T-helper 2 cell (primary cell): Measurements from ENCODE around the gene KCNK3.

Experiments
- DNase-seq, 5 experiments: peaks; one replicate each; pipeline versions ENCODE4 v3.0.0 to v3.0.0-alpha.2; 2012 to 2022

The KCNK3 gene

DNA sequence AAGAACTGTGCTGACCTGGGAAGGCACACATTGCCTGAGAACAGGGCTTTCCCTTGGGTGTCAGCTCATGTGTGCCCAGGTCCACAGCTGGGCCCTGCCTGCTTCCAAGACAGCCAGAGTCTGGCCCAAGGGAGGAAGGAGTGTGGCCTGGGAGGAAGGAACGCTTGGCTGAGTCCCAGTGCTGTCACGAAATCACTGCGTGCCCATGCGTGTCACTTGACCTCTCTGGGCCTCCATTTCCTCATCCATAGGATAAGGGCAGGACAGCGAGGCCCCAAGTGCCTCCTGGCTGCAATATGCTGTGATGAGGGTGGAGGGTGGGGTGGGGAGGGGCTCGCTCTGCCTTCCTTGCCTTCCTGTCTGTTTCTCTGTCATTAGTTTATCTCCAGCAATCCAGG is 642 bp upstream of the KCNK3 start:
- DNase-seq = no peak

DNA sequence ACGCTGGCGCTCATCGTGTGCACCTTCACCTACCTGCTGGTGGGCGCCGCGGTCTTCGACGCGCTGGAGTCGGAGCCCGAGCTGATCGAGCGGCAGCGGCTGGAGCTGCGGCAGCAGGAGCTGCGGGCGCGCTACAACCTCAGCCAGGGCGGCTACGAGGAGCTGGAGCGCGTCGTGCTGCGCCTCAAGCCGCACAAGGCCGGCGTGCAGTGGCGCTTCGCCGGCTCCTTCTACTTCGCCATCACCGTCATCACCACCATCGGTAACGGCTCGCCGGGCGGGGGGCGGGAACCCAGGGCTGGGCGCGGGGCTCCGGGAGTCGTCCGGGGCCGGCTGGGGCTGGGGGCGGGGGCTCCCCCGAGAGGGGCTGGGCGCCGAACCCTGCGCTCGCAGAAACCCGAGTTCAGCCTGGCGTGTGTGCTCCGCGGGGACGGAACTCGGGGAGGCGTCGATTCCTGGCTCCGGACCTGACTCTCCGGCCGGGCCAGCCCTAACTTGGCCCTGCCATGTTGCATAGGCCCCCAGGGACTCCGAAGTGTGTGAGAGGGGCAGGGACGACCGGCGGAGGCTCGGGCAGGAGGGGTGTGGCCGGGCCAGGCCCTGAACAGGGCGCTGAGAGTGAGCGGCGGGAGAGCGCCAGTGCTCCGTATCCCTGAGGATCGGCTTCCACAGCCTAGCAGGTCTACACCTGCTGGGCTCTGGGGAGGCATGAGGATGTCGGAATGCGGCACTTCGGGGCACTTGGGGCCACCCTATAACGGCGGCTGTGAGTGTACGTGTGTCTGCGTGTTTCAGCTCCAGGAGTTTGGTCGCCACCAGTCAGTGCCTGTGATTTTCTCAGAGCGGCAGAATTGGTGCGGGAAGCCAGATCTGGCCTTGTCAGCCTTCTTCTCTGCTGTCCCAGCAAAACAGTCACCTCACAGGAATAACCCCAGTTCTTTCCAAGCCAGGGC is 651 bp downstream of the KCNK3 start:
- DNase-seq = peak in 1 of 5 experiments; percentile 24

DNA sequence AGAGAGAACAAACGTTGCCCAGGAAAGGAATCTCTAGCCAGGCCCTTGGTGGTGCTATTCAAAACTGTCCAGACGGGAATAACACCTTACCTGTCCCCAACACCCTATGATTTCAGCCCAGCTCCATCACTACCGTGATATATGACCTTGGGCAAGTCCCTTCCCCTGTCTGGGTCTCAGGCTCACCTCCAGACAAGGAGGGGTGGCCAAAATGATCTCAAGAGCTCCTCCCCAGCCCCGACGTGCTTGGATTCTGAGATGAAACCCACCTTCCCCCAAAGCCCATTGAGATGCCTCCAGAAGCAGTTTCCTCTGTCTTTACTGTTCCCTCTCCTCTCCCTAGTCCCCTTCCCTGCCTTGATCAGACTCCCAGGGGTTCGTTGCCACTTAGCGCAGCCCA is 1.5 kb downstream of the KCNK3 start:
- DNase-seq = no peak

DNA sequence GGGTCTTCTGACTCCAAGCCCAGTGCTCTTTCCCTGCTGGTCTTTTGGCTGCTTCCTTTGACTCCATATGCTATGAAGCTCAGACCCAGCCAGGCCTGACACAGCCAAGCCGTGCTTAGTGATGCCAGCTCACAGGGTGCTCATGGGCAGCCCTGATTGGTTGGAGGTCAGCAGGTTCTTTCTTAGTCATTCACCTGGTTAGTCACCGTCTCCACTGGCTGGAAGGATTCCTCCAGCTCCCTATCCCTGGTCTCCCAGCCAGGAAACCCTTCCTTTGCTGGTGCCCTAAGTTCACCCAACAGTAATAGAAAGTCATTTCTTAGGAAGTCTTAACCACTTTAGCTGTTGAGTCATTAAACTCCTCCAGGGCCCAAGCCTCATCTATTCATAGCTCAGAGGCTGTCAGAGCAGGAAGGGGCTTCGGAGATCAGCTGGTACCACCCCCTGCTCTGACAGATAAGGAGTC is 3.9 kb downstream of the KCNK3 start:
- peak in 1 of 5 experiments; percentile 5 for DNase-seq

DNA sequence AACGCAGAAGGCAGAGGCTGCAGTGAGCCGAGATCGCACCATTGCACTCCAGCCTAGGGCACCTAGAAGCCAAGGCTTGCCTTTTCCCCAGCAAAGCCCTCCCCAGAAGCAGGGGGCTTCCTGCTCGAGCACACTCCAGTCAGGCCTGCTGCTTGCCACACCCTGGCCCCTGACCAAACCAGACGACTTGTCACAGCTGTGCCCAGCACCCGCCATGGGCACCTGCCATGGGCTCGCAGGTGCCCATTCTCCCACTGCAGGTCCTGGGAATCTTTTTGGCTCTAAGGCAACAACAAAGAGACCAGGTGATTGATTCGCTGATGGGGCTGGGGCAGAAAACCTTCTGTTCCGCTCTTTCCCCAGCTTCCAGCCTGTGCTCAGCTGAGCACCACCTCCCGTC is 4.9 kb downstream of the KCNK3 start:
- no peak for DNase-seq

DNA sequence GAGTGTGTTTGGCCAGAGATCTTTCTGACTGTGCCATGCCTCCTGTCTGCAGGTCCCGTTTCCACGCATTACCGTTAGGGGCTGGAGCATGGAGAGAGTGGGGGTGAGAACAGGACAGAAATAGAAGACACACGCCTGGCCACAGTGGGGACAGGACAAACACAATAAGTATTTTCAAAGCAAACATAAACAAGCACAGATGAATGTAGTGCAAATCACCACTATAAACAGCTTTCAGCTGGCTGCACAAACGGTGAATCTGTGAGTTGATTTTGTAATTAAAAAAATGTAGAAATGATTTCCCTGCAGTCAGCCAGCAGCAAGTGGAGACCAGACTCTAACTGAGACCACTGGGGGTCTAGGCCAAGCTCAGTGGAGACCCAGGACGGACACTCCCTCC is 6.8 kb downstream of the KCNK3 start:
- no peak for DNase-seq

DNA sequence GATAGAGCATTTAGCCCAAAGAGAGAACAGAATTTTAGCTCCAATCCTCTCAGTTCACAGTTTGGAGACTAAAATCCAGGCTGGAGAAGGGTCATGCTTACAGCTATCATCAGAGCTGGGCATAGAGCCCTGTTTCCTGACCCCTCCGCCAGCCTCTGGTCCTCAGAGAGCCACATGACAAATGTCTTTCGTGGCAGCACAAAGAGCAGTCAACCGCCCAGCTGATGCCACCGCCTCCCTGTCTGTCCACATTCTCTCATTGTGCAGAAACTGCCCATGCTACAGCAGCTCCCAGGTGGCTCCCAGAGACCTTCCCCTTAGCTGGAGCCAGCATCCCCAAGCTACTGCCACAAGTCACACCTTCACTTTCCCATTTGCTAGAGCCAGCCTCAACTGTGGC is 7.6 kb downstream of the KCNK3 start:
- DNase-seq = no peak

DNA sequence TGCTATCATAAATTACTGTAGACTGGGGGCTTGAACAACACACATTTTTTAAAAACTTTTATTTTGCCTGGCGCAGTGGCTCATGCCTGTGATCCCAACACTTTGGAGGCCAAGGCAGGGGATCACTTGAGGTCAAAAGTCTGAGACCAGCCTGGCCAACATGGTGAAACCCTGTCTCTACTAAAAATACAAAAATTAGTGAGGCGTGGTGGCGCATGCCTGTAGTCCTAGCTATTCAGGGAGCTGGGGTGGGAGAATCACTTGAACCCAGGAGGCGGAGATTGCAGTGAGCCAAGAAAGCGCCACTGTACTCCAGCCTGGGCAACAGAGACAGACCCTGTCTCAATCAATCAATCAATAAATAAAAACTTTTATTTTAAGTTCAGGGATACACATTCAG is 9.1 kb downstream of the KCNK3 start:
- DNase-seq = no peak

DNA sequence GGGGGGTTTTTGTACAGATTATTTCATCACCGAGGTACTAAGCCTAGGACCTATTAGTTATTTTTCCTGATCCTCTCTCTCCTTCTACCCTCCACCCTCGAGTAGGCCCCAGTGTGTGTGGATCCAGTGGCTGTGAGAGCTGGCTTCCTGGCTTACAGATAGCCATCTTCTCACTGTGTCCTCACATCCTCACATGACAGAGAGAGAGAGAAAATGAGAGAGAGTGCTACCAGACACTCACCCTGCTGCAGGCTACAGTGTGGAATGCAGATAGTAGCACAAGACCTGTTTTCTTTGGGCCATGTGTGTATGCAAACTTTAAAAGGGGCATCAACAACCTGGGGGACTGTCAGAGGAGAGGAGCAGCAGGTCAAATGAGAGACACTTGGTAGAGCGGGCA is 9.5 kb downstream of the KCNK3 start:
- DNase-seq = peak in 1 of 5 experiments; percentile 9

DNA sequence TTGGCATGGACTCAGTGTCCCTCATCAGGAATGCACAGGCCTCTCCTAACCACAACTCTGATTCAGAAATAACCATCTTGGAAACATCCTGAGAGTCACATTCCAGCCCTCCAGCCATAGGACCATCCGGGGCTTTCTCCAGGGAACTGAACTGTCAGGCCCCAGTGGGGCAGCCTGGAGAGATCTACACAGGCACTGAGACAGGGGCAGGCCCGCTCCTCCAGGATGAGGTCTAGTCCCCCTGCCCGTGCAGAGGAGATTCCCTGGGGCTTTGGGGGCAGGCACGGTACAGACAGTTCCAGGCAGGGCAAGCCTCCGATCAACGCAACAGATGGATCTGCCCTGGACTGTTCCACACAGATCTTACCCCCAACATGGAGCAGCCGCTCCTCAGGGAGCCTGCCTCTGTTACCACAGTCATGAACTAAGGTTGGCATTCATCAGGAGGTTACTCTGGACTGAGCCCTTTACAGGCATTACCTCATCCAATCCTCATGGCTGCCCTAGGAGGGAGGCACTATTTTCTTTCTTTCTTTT is 12.0 kb downstream of the KCNK3 start:
- DNase-seq = no peak

DNA sequence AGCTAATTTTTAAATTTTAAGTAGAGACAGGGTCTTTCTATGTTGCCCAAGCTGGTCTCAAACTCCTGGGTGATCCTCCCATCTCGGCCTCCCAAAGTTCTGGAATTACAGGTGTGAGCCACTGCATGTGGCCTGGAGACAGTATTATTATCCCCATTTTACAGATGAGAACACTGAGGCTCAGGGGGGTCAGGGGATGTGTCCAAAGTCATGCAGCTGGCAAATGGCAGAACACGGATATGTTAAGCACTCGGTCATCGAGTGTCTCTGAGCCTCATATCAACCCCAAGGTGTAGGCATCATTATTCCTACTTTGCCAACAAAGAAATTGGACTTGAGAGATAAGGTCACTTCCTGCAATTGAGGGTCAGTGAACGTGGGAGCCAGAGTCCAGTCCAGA is 12.6 kb downstream of the KCNK3 start:
- DNase-seq = no peak

DNA sequence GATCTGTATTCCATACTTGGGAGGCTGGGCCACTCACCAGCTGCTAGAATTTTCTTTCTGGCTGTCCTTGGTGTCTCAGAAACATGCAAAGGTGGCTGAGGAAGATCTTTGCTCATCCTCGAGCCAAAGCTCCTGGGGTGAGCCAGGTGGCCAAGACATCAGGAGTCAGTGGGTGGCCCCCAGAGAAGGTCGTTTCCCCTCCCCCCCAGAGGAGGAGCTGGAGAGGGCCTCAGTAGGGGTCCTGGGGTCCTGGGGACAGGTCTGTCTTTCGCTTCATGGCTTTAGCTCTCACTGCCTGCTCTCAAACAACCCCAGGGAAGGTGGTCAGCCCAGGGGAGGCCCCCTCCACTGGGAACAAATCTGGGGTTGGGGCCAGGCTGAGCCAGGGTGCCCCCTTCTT is 13.6 kb downstream of the KCNK3 start:
- DNase-seq = no peak

DNA sequence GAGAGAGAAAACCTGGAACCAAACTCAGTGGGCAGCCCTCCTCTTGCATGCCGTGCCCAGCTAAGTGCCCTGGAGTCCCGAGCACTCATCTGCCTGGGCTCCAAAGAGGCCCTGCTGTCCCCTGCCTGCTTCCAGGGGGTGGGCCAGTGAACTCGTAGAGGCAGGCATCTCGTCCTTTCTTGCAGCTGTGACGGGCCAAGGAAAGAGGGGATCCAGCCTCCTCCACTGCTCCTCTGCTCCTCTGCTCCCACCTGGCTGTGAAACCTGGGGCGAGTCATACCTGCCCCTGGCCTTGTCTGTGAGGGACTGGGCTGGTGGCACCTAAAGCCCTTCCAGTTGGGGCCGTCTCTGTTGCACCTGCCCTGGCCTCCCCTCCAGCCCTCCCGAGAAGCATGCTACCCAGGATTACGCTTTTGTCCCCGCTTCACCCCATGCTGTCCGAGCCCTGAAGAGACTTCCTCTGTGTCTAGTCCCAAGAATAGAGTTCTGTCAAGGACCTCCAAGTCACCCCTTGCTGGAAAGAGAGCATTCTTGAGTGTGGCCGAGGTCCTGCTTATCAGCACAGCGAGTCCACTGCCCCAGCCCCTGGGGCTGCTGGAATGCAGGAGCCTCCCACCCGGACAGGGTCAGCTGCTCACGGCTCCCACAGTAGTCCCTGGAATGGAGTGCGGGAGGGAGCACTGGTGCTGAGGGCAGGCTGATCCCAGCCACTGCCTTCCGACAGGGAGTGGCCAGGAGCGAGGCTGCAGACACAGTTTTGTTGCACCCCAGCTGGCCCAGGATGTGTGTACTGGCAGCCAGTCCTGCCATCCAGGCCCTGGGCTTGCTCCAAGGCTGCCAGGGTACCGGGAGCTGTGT is 14.3 kb downstream of the KCNK3 start:
- DNase-seq = no peak

DNA sequence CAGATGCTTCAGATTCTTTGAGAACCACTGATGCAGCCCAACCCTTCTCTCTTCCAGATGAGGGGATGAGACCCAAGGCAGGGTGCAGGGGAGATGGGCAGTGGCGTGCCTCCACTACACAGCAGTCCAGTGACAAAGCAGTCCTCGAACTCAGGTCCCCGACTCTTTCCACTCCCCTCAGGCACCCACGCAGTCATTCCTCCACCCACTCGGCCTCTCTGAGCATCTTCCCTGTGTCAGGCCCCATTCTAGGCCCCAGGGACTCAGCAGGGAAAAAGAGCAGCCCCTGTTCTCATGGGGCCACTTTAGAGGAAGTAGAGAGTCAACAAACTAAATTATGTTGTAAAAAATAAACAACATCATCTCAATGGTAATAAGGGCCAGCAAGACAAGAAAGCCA is 15.2 kb downstream of the KCNK3 start:
- DNase-seq = no peak

DNA sequence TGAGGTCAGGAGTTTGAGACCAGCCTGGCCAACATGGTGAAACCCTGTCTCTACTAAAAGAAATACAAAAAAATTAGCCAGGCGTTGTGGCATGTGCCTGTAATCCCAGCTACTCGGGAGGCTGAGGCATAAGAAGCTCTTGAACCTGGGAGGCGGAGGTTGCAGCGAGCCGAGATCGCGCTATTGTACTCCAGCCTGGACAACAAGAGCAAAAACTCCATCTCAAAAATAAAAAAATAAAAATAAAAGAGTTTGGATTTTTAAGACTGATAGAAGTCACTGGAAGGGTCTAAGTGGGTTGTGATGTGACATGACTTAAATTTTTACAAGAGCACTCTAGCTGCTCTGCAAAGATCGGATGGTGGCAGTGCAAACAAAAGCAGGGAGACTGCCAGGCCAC is 15.9 kb downstream of the KCNK3 start:
- no peak for DNase-seq

DNA sequence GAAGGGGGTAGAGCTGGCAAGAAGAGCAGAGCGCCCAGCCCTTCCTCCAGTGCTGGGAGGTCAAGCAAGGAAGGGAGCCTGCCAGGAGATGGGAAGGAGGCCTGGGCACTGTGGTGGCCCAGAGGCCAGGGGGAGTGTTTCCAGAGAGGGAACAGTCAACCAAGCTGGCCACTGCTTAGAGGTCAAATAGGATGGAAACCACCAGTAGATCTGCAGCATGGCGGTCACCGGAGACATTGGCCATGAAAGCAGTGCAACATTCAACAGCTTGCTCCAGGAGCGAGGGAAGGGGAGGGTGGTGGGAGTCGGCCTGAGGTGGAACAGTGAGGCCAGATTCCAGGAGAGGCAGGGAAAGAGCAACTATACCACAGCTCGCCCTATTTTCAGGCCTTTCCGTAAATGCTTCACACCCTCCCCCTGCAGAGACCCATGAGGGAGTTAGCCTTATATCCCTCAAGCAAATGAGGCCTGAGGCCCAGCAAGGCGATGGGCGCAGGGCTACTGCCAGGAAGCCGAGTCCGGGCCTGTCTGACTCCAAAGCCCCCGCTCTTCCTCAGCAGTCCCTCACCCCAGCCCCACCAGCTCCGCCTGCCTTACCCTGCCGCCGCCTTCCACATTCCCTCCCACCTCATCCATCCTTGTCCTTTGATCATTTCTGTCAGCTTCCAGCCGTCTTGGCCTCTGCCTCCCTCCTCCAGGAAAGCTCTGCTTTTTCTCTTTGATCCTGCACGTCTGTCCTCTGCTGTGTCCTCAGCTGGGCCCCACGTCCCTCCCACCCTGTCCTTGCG is 17.0 kb downstream of the KCNK3 start:
- no peak for DNase-seq

DNA sequence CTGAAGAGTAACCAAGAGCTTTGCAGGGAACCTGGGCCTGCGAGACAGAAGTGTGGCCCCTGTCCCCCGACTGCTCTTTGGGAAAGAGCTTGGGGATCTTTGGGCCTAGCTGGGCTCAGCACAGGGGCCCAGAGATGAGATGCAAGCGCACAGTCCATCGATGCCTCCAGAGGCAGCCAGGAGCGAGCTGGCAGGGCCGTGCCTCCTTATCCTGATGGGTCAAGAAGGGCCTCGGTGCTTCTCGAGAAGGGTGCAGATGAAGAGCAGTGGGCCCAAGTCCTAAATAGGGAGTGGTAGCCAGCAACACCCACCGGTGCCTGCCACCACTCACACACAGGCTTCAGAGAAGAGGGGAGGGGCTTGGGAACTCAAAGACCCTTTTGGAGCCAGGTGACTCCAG is 17.6 kb downstream of the KCNK3 start:
- DNase-seq = no peak

DNA sequence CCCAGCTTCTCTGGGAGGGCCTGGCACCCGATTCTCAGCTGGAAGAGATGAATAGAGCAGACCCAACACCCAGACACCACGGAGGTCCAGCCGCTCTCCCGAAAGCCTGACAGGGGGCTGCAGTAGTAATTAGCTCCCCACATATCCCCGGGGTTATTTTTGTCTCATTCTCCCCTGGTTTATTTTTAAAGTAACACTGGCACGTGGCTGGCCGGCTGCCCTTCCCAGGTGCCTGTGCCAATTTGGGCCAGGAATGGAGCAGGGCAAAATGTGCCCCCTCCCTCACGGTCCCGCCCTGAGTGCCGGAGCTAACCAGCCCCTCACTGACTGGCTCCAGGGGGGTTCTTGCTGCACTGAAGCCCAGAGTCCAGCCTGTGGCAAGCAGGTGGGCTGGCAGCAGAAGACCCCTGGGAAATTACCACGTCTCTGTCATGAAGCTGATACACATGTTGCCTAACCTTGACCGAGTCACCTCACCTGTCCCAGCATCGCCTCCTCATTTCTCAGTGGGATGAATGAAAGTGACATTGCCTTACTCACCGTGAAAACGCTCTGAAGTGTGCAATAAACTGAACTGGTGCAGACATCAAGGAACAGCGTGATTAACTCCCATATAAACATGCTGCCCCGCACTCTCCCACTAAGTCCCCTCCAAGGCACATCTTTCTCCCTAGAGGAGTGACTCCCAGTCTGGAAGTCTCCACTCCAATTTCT is 18.4 kb downstream of the KCNK3 start:
- DNase-seq = no peak

DNA sequence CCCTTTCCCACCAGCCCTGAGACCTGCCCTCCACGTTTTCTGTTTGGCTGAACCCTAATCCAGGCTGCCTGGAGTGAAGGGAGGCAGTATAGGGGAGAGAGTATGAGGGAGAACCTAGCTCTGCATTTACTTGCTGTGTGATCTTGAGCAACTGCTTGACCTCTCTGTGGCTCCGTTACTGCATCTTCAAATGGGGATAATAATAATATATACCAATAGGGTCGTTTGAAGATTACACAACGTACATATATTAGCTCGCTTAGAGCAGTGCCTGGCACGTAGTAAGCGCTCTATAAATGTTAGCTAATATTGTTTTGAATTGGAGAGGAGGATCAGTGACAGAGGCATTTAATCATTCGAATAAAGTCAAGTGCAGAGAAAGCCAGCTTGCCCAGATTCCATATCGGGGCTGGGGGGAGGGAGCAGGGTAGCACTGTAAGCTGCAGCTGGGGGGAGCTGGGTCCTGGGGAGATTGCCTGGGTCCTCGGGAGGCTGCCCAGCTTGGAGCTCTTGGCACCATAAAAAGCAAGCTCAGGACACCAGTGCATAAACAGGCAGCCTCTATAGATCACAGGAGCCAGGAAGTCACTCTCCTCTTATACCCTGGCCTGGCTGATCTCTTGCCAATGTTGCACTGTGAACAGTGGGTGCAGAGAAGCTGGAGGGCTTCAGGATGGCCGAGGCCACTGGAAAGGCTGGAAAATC is 19.1 kb downstream of the KCNK3 start:
- DNase-seq = no peak

DNA sequence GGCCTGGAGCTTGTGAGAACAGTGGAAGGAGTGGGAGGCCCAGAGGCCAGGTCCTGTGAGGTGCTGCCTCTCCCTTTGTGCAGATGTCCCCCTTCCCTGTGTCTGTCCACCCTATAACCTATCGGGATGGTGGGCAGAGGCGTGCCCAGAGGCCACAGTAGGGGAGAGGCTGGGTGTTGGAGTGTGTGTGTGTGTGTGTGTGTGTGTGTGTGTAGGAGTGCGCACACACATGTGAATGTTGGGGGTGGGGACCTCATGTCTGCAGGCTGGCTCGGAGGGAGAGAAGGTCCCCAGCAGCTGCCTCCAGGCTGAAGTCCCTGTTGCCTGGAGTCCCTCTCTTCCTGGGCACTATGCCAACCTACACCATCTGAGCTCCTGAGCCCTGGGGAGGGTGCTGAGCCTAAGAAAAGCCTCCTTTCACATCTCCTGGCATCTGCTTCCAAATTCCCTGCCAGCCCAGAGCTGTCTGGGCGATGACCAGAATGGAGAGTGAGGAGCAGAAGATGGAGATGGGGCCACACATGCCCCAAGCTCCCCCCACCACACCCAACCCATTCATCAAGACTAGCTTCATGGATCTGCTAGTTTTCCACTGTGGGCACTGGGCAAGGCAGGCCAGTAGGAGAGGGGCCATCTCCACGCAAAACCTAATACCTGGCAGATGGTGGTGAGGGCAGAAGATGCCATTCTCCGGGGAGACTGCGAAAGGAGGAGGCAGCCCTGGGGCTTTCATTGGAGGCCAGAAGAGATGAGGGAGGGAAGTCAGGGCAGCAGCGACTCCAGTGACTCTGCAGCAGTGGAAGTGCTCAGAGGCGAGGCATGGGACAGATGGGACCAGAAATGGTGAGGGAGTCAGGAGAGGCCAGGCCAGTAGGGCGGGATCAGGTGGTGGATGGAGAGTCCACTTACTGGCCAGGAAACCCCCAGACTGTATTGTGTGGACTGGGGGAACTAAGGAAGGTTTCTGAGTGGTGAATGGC is 20.3 kb downstream of the KCNK3 start:
- DNase-seq = no peak
